GM12878 (cell line): ENCODE results near the gene ESPNL.

Experiments used
- FOS ChIP-seq: IDR thresholded peaks from 3 replicates; pipeline ENCODE4 v1.6.1; 2011; ENCODE audit warnings: borderline replicate concordance; ENCODE audit not compliant: insufficient read length; ENCODE audit errors: extremely low read depth
- FOXM1 ChIP-seq: IDR thresholded peaks from 2 replicates; pipeline ENCODE4 v1.6.1; 2012; ENCODE audit warnings: low read depth, mild to moderate bottlenecking, inconsistent platforms, low read length, moderate library complexity
- HDAC2 ChIP-seq: fragments of 200-600 bp; sonication (generic); IDR thresholded peaks from 2 replicates; pipeline ENCODE4 v1.6.1; 2017
- KDM1A ChIP-seq: fragments of 200-600 bp; sonication (generic); IDR thresholded peaks from 2 replicates; pipeline ENCODE4 v1.6.1; 2016; ENCODE audit warnings: borderline replicate concordance
- MTA3 ChIP-seq: IDR thresholded peaks from 2 replicates; pipeline ENCODE4 v1.6.1; 2012; ENCODE audit warnings: low read length, inconsistent platforms, borderline replicate concordance
- MXI1 ChIP-seq: fragments of 150-350 bp; IDR thresholded peaks from 2 replicates; pipeline ENCODE4 v1.6.1; 2011; ENCODE audit warnings: low read depth, mild to moderate bottlenecking, inconsistent platforms, low read length, improper control_type of control experiment
- POU2F2 ChIP-seq: IDR thresholded peaks from 3 replicates; pipeline ENCODE4 v1.6.1; 2011; ENCODE audit warnings: low read depth, mild to moderate bottlenecking, low read length, borderline replicate concordance
- RAD51 ChIP-seq: fragments of 450-650 bp; IDR thresholded peaks from 2 replicates; pipeline ENCODE4 v1.6.1; 2016; ENCODE audit warnings: moderate library complexity, mild to moderate bottlenecking, inconsistent platforms
- RELA ChIP-seq: fragments of 450-650 bp; IDR thresholded peaks from 2 replicates; pipeline ENCODE4 v1.8.0; 2014; ENCODE audit warnings: borderline replicate concordance; ENCODE audit not compliant: partially characterized antibody
- TF ChIP-seq, protein P1 (sequence below), 3 experiments: IDR thresholded peaks in 2 of 3; conservative IDR thresholded peaks in 1 of 3; 2 replicates each; pipeline ENCODE4 v1.5.1; 2011; ENCODE audit warnings: low read depth in 3 of 3, low read length in 3 of 3, mild to moderate bottlenecking in 3 of 3, control low read depth in 2 of 3, moderate library complexity in 2 of 3, inconsistent platforms in 1 of 3, mixed read lengths in 1 of 3; ENCODE audit not compliant: control insufficient read depth in 2 of 3, insufficient read depth in 1 of 3; ENCODE audit errors: extremely low read depth in 1 of 3
- TF ChIP-seq, protein P2 (sequence below): fragments of 450-650 bp; IDR thresholded peaks from 2 replicates; pipeline ENCODE4 v1.6.1; 2017; ENCODE audit warnings: borderline replicate concordance
- TF ChIP-seq, protein P3 (sequence below): IDR thresholded peaks from 2 replicates; pipeline ENCODE4 v1.6.1; 2012; ENCODE audit warnings: low read length, inconsistent platforms
- TF ChIP-seq, protein P4 (sequence below): IDR thresholded peaks from 2 replicates; pipeline ENCODE4 v1.6.1; 2011; ENCODE audit warnings: borderline replicate concordance, low read depth, mild to moderate bottlenecking, moderate library complexity, mixed read lengths, low read length; ENCODE audit not compliant: insufficient read depth; ENCODE audit errors: extremely low read length
- TF ChIP-seq, protein P5 (sequence below): fragments of 450-650 bp; formaldehyde crosslinking; IDR thresholded peaks from 2 replicates; pipeline ENCODE4 v1.4.0; 2020; ENCODE audit warnings: mild to moderate bottlenecking, moderate library complexity

DNA sequence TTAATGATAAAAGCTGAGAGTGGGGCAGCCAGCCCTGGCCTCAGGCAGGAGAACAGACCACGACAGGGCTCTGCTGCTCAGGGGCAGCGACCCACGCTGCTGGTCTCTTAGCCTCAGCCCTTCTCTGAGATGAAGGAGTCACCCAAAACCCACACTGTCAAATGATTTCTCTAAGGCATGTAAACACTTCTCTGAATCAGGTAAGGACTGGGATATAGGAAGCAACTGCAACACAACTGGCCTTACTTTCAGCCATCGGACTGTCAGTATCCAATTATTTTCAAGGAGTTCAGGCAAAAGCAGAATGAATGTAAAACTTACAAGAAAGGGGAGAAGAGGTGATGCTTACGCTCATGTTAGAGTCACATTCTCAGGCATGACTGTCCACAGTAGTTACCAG lies 80.4 kb downstream of the ESPNL start:
- TF ChIP-seq, protein P1, sequence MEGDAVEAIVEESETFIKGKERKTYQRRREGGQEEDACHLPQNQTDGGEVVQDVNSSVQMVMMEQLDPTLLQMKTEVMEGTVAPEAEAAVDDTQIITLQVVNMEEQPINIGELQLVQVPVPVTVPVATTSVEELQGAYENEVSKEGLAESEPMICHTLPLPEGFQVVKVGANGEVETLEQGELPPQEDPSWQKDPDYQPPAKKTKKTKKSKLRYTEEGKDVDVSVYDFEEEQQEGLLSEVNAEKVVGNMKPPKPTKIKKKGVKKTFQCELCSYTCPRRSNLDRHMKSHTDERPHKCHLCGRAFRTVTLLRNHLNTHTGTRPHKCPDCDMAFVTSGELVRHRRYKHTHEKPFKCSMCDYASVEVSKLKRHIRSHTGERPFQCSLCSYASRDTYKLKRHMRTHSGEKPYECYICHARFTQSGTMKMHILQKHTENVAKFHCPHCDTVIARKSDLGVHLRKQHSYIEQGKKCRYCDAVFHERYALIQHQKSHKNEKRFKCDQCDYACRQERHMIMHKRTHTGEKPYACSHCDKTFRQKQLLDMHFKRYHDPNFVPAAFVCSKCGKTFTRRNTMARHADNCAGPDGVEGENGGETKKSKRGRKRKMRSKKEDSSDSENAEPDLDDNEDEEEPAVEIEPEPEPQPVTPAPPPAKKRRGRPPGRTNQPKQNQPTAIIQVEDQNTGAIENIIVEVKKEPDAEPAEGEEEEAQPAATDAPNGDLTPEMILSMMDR (IDR thresholded peaks at IDR 0.05 in 2 of 3, conservative IDR thresholded peaks at IDR 0.05 in 1 of 3; ENCODE audit: control insufficient read depth in 2 of 3, extremely low read depth in 1 of 3, insufficient read depth in 1 of 3, low read depth in 3 of 3, low read length in 3 of 3), result no peak
- no peak for TF ChIP-seq KDM1A
- TF ChIP-seq, protein P2, sequence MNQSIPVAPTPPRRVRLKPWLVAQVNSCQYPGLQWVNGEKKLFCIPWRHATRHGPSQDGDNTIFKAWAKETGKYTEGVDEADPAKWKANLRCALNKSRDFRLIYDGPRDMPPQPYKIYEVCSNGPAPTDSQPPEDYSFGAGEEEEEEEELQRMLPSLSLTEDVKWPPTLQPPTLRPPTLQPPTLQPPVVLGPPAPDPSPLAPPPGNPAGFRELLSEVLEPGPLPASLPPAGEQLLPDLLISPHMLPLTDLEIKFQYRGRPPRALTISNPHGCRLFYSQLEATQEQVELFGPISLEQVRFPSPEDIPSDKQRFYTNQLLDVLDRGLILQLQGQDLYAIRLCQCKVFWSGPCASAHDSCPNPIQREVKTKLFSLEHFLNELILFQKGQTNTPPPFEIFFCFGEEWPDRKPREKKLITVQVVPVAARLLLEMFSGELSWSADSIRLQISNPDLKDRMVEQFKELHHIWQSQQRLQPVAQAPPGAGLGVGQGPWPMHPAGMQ, result no peak
- TF ChIP-seq MXI1, result no peak
- TF ChIP-seq RELA, result no peak
- TF ChIP-seq, protein P3, sequence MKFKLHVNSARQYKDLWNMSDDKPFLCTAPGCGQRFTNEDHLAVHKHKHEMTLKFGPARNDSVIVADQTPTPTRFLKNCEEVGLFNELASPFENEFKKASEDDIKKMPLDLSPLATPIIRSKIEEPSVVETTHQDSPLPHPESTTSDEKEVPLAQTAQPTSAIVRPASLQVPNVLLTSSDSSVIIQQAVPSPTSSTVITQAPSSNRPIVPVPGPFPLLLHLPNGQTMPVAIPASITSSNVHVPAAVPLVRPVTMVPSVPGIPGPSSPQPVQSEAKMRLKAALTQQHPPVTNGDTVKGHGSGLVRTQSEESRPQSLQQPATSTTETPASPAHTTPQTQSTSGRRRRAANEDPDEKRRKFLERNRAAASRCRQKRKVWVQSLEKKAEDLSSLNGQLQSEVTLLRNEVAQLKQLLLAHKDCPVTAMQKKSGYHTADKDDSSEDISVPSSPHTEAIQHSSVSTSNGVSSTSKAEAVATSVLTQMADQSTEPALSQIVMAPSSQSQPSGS, result no peak
- TF ChIP-seq, protein P4, sequence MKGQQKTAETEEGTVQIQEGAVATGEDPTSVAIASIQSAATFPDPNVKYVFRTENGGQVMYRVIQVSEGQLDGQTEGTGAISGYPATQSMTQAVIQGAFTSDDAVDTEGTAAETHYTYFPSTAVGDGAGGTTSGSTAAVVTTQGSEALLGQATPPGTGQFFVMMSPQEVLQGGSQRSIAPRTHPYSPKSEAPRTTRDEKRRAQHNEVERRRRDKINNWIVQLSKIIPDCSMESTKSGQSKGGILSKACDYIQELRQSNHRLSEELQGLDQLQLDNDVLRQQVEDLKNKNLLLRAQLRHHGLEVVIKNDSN, result no peak
- TF ChIP-seq RAD51, result no peak
- TF ChIP-seq FOS, result no peak
- TF ChIP-seq, protein P5, sequence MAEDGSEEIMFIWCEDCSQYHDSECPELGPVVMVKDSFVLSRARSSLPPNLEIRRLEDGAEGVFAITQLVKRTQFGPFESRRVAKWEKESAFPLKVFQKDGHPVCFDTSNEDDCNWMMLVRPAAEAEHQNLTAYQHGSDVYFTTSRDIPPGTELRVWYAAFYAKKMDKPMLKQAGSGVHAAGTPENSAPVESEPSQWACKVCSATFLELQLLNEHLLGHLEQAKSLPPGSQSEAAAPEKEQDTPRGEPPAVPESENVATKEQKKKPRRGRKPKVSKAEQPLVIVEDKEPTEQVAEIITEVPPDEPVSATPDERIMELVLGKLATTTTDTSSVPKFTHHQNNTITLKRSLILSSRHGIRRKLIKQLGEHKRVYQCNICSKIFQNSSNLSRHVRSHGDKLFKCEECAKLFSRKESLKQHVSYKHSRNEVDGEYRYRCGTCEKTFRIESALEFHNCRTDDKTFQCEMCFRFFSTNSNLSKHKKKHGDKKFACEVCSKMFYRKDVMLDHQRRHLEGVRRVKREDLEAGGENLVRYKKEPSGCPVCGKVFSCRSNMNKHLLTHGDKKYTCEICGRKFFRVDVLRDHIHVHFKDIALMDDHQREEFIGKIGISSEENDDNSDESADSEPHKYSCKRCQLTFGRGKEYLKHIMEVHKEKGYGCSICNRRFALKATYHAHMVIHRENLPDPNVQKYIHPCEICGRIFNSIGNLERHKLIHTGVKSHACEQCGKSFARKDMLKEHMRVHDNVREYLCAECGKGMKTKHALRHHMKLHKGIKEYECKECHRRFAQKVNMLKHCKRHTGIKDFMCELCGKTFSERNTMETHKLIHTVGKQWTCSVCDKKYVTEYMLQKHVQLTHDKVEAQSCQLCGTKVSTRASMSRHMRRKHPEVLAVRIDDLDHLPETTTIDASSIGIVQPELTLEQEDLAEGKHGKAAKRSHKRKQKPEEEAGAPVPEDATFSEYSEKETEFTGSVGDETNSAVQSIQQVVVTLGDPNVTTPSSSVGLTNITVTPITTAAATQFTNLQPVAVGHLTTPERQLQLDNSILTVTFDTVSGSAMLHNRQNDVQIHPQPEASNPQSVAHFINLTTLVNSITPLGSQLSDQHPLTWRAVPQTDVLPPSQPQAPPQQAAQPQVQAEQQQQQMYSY, result no peak
- no peak for TF ChIP-seq POU2F2
- no peak for TF ChIP-seq MTA3
- no peak for TF ChIP-seq FOXM1
- TF ChIP-seq HDAC2, result no peak
